CD14-positive monocyte (primary cell): ENCODE results near the gene EBF3. TPM values are rescaled to one million over a fixed set of nuclear protein-coding genes. Genes with fewer than 3 reads are reported as not detected.

Source experiments
- DNase-seq, 3 donors: peaks; one replicate each; pipeline ENCODE4 v3.0.0-alpha.2; 2011 to 2022
- H2AFZ ChIP-seq: 2 replicates; pipeline ENCODE4 v1.6.0; 2012; ENCODE audit warnings: mild to moderate bottlenecking, low read depth, low read length, inconsistent platforms; ENCODE audit not compliant: insufficient read depth, poor library complexity, severe bottlenecking
- H3K27ac ChIP-seq, 2 donors: 1 replicate in 1 of 2; 2 replicates in 1 of 2; pipeline ENCODE4 v1.5.1; 2012 to 2013; ENCODE audit warnings: low read length in 2 of 2, control low read depth in 1 of 2, inconsistent platforms in 1 of 2, low read depth in 1 of 2, mild to moderate bottlenecking in 1 of 2
- H3K27me3 ChIP-seq, 2 donors: one replicate each; pipeline versions ENCODE4 v1.6.0 to v1.6.1; 2011 to 2013; ENCODE audit warnings: low read length in 2 of 2; ENCODE audit not compliant: control insufficient read depth in 2 of 2, insufficient read depth in 2 of 2
- H3K36me3 ChIP-seq, 2 donors: replicated peaks in 1 of 2; 1 replicate in 1 of 2; 2 replicates in 1 of 2; pipeline versions ENCODE4 v1.5.1 to v1.6.1; 2012 to 2013; ENCODE audit warnings: low read length in 2 of 2, control low read depth in 1 of 2, inconsistent platforms in 1 of 2, mild to moderate bottlenecking in 1 of 2; ENCODE audit not compliant: insufficient read depth in 2 of 2, control insufficient read depth in 1 of 2
- H3K4me1 ChIP-seq, 2 donors: 1 replicate in 1 of 2; 2 replicates in 1 of 2; pipeline versions ENCODE4 v1.5.1 to v1.6.1; 2012 to 2013; ENCODE audit warnings: low read length in 2 of 2, control low read depth in 1 of 2, inconsistent platforms in 1 of 2, mild to moderate bottlenecking in 1 of 2, moderate library complexity in 1 of 2; ENCODE audit not compliant: insufficient read depth in 2 of 2, control insufficient read depth in 1 of 2
- H3K4me2 ChIP-seq: replicated peaks from 2 replicates; pipeline ENCODE3; 2012; ENCODE audit warnings: low read length, moderate library complexity, mild to moderate bottlenecking; ENCODE audit not compliant: poor library complexity, severe bottlenecking; ENCODE audit errors: extremely low read depth
- H3K4me3 ChIP-seq, 3 experiments: fragments of 200-600 bp in 1 of 3; sonication (generic) in 1 of 3; replicated peaks in 1 of 3; 1 replicate in 2 of 3; 2 replicates in 1 of 3; pipeline ENCODE4 v1.5.1; 2011 to 2013; ENCODE audit warnings: low read length in 3 of 3, mild to moderate bottlenecking in 3 of 3, control low read depth in 2 of 3, low read depth in 2 of 3, inconsistent platforms in 1 of 3, moderate library complexity in 1 of 3
- H3K79me2 ChIP-seq: 2 replicates; pipeline ENCODE4 v1.6.0; 2012; ENCODE audit warnings: mild to moderate bottlenecking, control low read depth, inconsistent platforms, low read length, moderate library complexity; ENCODE audit not compliant: insufficient read depth
- H3K9ac ChIP-seq: 2 replicates; pipeline ENCODE4 v1.6.0; 2017; ENCODE audit warnings: low read length, mild to moderate bottlenecking; ENCODE audit not compliant: insufficient read depth, poor library complexity, severe bottlenecking
- H3K9me3 ChIP-seq, 2 donors: replicated peaks in 1 of 2; 1 replicate in 1 of 2; 2 replicates in 1 of 2; pipeline versions ENCODE4 v1.5.1 to v1.6.1; 2012 to 2013; ENCODE audit warnings: low read length in 2 of 2, control low read depth in 1 of 2; ENCODE audit not compliant: control insufficient read depth in 1 of 2, insufficient read depth in 1 of 2
- H4K20me1 ChIP-seq: 2 replicates; pipeline ENCODE4 v1.6.0; 2012; ENCODE audit warnings: mild to moderate bottlenecking, low read length, control low read depth, moderate library complexity; ENCODE audit not compliant: insufficient read depth
- H3K27ac Mint-ChIP-seq, 7 donors: one replicate each; pipeline ENCODE4 v1.8.0; 2020; ENCODE audit warnings: mild to moderate bottlenecking in 7 of 7, mixed read lengths in 7 of 7, moderate library complexity in 6 of 7, inconsistent platforms in 2 of 7
- H3K27me3 Mint-ChIP-seq, 3 donors: one replicate each; pipeline ENCODE4 v1.8.0; 2021 to 2022; ENCODE audit warnings: low read depth in 3 of 3, mild to moderate bottlenecking in 3 of 3, mixed read lengths in 3 of 3, moderate library complexity in 3 of 3, inconsistent platforms in 1 of 3
- H3K36me3 Mint-ChIP-seq, 2 donors: one replicate each; pipeline ENCODE4 v1.8.0; 2020; ENCODE audit warnings: mixed read lengths in 2 of 2, inconsistent platforms in 1 of 2, mild to moderate bottlenecking in 1 of 2
- H3K4me1 Mint-ChIP-seq: one replicate; pipeline ENCODE4 v1.8.0; 2020; ENCODE audit warnings: mild to moderate bottlenecking, mixed read lengths
- H3K4me3 Mint-ChIP-seq, 2 donors: one replicate each; pipeline ENCODE4 v1.8.0; 2020; ENCODE audit warnings: mild to moderate bottlenecking in 2 of 2, mixed read lengths in 2 of 2, moderate library complexity in 1 of 2
- H3K9me3 Mint-ChIP-seq, 7 donors: one replicate each; pipeline ENCODE4 v1.8.0; 2020 to 2022; ENCODE audit warnings: mixed read lengths in 7 of 7, mild to moderate bottlenecking in 6 of 7, moderate library complexity in 6 of 7, inconsistent platforms in 2 of 7
- CTCF ChIP-seq: fragments of 200-600 bp; IDR thresholded peaks from one replicate; pipeline ENCODE4 v1.8.0; 2022; ENCODE audit warnings: antibody characterized with exemption, mild to moderate bottlenecking
- WGBS: methylation state at CpG from one replicate; pipeline ENCODE4 v1.1.5; 2013; ENCODE audit warnings: missing lambda C conversion rate; ENCODE audit not compliant: insufficient coverage; 5-methylcytosine and 5-hydroxymethylcytosine counted together
- intact Hi-C, 2 donors: fragments of 100-400 bp; cut with micrococcal nuclease; formaldehyde crosslinking; loops; one replicate each; pipeline versions ENCODE4 v1.15.0 to v1.15.1; 2023
- polyA plus RNA-seq, 3 donors: library from polyadenylated mRNA; depleted of rRNA in 1 of 3; unstranded in 2 of 3; stranded (reverse) in 1 of 3; fragments of 300-500 nt in 2 of 3; fragments of >200 nt in 1 of 3; fragmentation: Illumina TruSeq in 2 of 3; gene quantifications; 1 replicate in 2 of 3; 2 replicates in 1 of 3; pipeline ENCODE4 v1.2.3, GENCODE V29; 2012 to 2021

Gene EBF3
- polyA plus RNA-seq, 3 donors: not detected

- no peak for TF ChIP-seq CTCF
- Mint-ChIP-seq H3K4me3 (no peak overlapping the region), H3K4me1 (no peaks in the 10 kb centered on the region), H3K27me3 (peaks cover 3 to 24% (median 12%) of the 10 kb centered on the region in 3 donors), H3K36me3 (no peaks in the 10 kb centered on the region), H3K9me3 (peaks cover 0 to 19% (median 8%) of the 10 kb centered on the region in 7 donors), H3K27ac (no peak overlapping the region)
- no peaks in the 10 kb centered on the region for H4K20me1 ChIP-seq
- no peaks in the 10 kb centered on the region for H3K9me3 ChIP-seq
- no peak overlapping the region for H3K9ac ChIP-seq
- DNase-seq: no peak
- H3K79me2 ChIP-seq: no peaks in the 10 kb centered on the region
- H3K36me3 ChIP-seq: no peaks in the 10 kb centered on the region
- H3K4me2 ChIP-seq: no peak overlapping the region
- no peak overlapping the region for H3K27ac ChIP-seq
- no peaks in the 10 kb centered on the region for H3K27me3 ChIP-seq
- intact Hi-C loops: no loop called here
- WGBS: no CpG with 5 or more reads among the region's 3 CpGs
- no peak overlapping the region for H2AFZ ChIP-seq
- no peaks in the 10 kb centered on the region for H3K4me1 ChIP-seq
- H3K4me3 ChIP-seq: no peak overlapping the region
Measured at GRCh38 chr10:129992356-129992755, 28.3 kb upstream of the EBF3 start.

- Mint-ChIP-seq H3K9me3 (peaks cover 10 to 35% (median 25%) of the 10 kb centered on the region in 7 donors), H3K27me3 (peaks cover 3 to 24% (median 16%) of the 10 kb centered on the region in 3 donors), H3K4me3 (no peak overlapping the region), H3K36me3 (no peaks in the 10 kb centered on the region), H3K27ac (no peak overlapping the region), H3K4me1 (no peaks in the 10 kb centered on the region)
- Histone ChIP-seq H3K36me3 (no peaks in the 10 kb centered on the region), H3K9me3 (peaks cover 7 to 19% of the 10 kb centered on the region in 2 donors), H2AFZ (no peak overlapping the region), H4K20me1 (no peaks in the 10 kb centered on the region), H3K9ac (no peak overlapping the region), H3K27ac (no peak overlapping the region), H3K27me3 (peaks cover 0 to 6% of the 10 kb centered on the region in 2 donors), H3K4me3 (no peak overlapping the region), H3K79me2 (no peaks in the 10 kb centered on the region), H3K4me1 (no peaks in the 10 kb centered on the region), H3K4me2 (no peak overlapping the region)
- TF ChIP-seq CTCF: no peak
- no peak for DNase-seq
- intact Hi-C loops: no loop called here
Measured at GRCh38 chr10:129982825-129983224, 18.8 kb upstream of the EBF3 start.
